ENCODE data around the gene PRORP. TPM values are rescaled to one million over a fixed set of nuclear protein-coding genes. Genes with fewer than 3 reads are reported as not detected.

PRORP gene
- total and polyA plus RNA-seq, 2 of the 8 experiments (the other 6 are each of a cell fraction or from before 2014, with no cell fraction given) = 30.0 to 44.8 TPM

DNA sequence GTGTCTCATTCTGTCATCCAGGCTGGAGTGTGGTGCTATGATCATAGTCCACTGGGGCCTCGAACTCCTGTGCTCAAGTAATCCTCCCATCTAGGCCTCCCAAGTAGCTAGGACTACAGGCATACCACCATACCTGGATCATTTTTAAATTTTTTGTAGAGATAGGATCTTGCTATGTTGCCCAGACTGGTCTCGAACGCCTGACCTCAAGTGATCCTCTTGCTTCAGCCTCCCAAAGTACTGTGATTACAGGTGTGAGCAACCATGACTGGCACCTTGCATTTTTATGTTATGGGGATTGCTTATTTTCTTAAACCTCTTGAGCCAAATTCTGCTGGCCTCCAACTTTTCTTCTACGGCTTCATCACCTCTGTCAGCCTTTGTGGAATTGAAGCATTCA, 26.9 kb downstream of the PRORP start:
- H2AK5ac ChIP-seq (ENCODE audit: low read depth, low read length) = no peak overlapping the region
- H2BK20ac ChIP-seq (ENCODE audit: low read length) = no peak overlapping the region
- H3K36me3 ChIP-seq (ENCODE audit: control insufficient read depth in 2 of 4, insufficient read depth in 4 of 4, low read length in 3 of 4) = peaks cover 0 to 5% (median 0%) of the 10 kb centered on the region in 4 experiments; a peak in 1 of 8 replicates
- H3K27ac ChIP-seq (ENCODE audit: low read depth, low read length) = no peak overlapping the region
- no peak overlapping the region for H3K9ac ChIP-seq (replicated peaks in 1 of 4; ENCODE audit: extremely low read depth in 1 of 4, low read depth in 3 of 4, low read length in 3 of 4)
- no peak overlapping the region for H2AFZ ChIP-seq (ENCODE audit: low read length)
- ChIA-PET CTCF (ENCODE audit: partially characterized antibody) (interaction anchor here (2.1 kb wide), 1 partner anchor 8 kb away, joined by 12 read pairs; no protein-coding TSS in a partner anchor), POLR2A (ENCODE audit: partially characterized antibody) (no interaction called here)
- H4K20me1 ChIP-seq (replicated peaks in 1 of 2; ENCODE audit: control insufficient read depth in 1 of 2, insufficient read depth in 2 of 2, low read length in 2 of 2) = no peaks in the 10 kb centered on the region
- H3K4me3 ChIP-seq (ENCODE audit: extremely low read depth in 1 of 4, insufficient read depth in 2 of 4, low read depth in 3 of 4, low read length in 4 of 4) = no peak overlapping the region
- DNase-seq (ENCODE audit: low read depth in 1 of 2, low spot score in 2 of 2) (no peak), FAIRE-seq (no peak)
- H4K8ac ChIP-seq (ENCODE audit: extremely low read depth, insufficient read depth, low read length) = no peak overlapping the region
- H2BK15ac ChIP-seq (ENCODE audit: low read length) = no peak overlapping the region
- H3K9me3 ChIP-seq (ENCODE audit: insufficient read depth in 2 of 2, low read depth in 1 of 2, low read length in 1 of 2) = peaks cover 0 to 11% of the 10 kb centered on the region in 2 experiments; a peak in 1 of 4 replicates
- H3K23ac ChIP-seq (ENCODE audit: insufficient read length) = no peak overlapping the region
- no peaks in the 10 kb centered on the region for H3K4me1 ChIP-seq (replicated peaks in 1 of 4; ENCODE audit: control insufficient read depth in 3 of 4, insufficient read depth in 4 of 4, low read length in 3 of 4)
- no peak overlapping the region for H2BK12ac ChIP-seq (ENCODE audit: low read depth, low read length)
- no peak overlapping the region for H2BK120ac ChIP-seq (replicated peaks; ENCODE audit: low read depth, low read length)
- H3K23me2 ChIP-seq (ENCODE audit: low read depth, low read length) = no peaks in the 10 kb centered on the region; the same call in 1 of the 2 replicates
- WGBS, 2 experiments (ENCODE audit: extremely low coverage in 1 of 2, insufficient coverage in 1 of 2, insufficient read length in 1 of 2, insufficient replicate concordance in 2 of 2, low coverage in 1 of 2, low lambda C conversion rate in 2 of 2, missing lambda C conversion rate in 1 of 2) = 92% methylated on average over 4 of the region's 4 CpGs; no CpG with 5 or more reads in 1 of the 2 experiments
- no peak overlapping the region for H3K18ac ChIP-seq (ENCODE audit: extremely low read depth, low read length)
- H3K14ac ChIP-seq (ENCODE audit: insufficient read length) = no peak overlapping the region
- H3K79me1 ChIP-seq (ENCODE audit: low read depth, low read length) = no peaks in the 10 kb centered on the region
- no peak overlapping the region for H3K4me2 ChIP-seq (ENCODE audit: insufficient read depth in 1 of 2, low read depth in 2 of 2, low read length in 2 of 2)
- H3K4ac ChIP-seq (replicated peaks; ENCODE audit: insufficient read length, low read depth, low read length) = no peak overlapping the region
- H4K91ac ChIP-seq (replicated peaks; ENCODE audit: insufficient read length, low read length) = no peak overlapping the region
- H3K56ac ChIP-seq (replicated peaks; ENCODE audit: insufficient read length, low read depth, low read length) = no peak overlapping the region
- H2BK5ac ChIP-seq (ENCODE audit: low read depth, low read length) = no peak overlapping the region
- H3K27me3 ChIP-seq (replicated peaks in 1 of 4; ENCODE audit: control insufficient read depth in 3 of 4, extremely low read depth in 1 of 4, insufficient read depth in 3 of 4, low read length in 3 of 4) = no peaks in the 10 kb centered on the region
- H3K79me2 ChIP-seq (ENCODE audit: control insufficient read depth in 1 of 2, insufficient read depth in 2 of 2, low read length in 2 of 2) = no peaks in the 10 kb centered on the region
- H4K5ac ChIP-seq (ENCODE audit: insufficient read length, low read depth, low read length) = no peak overlapping the region
- no peak for TF ChIP-seq GTF2F1 (IDR thresholded peaks at IDR 0.05; ENCODE audit: borderline replicate concordance, low read depth, low read length)
- TF ChIP-seq ATF3 (IDR thresholded peaks at IDR 0.05; ENCODE audit: insufficient read depth, low read depth, low read length) = no peak
- no peak for TF ChIP-seq MAX (IDR thresholded peaks at IDR 0.05)

All from H1 (cell line).